GM18508 (cell line): ENCODE measurements around the gene SYMPK.

Experiments used
- ATAC-seq: cut with Tn5 transposase; IDR thresholded peaks from one replicate; pipeline ENCODE4 v1.9.1; 2021; ENCODE audit warnings: moderate number of reproducible peaks; ENCODE audit not compliant: insufficient read depth, unreplicated experiment

Gene SYMPK

DNA sequence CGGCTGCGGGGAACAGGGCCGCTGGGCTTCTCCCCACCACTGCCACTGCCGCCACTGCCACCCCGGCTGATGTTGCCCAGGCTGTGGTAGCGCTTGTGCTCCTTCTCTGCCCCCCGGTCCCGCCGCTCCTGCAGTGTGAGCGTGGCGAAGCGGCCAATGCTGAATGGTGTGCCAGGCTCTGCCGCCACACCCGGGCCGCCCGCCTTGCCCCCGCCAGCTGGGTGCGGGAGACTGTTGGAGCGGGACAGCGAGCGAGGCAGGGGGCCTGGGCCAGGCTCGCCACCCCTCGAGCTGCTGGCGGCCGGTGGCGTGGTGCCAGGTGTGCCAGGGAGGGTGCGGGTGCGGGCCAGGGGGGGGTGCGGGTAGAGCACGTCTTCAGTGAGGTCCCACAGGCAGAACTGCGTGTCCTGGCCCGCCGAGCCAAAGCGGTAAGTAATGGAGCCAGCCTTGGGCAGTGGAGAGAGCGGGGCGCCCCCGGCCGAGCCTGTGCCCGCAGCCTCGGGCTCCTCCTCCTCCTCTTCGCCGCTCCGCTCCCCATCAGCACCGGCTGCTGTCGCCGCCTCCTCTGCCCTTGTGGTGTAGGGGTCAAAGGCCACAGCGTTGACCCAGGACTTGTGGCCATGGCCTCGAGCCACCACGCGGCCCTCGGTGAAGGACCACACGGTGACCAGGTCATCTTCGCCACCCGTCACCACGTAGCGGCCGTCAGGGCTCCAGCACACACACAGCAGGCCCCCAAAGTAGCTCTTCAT, 77.0 kb downstream of the SYMPK start:
- no peak for ATAC-seq

- no peak for ATAC-seq
Observed at GRCh38 chr19:45785097-45785496, 77.8 kb downstream of the SYMPK start.

DNA sequence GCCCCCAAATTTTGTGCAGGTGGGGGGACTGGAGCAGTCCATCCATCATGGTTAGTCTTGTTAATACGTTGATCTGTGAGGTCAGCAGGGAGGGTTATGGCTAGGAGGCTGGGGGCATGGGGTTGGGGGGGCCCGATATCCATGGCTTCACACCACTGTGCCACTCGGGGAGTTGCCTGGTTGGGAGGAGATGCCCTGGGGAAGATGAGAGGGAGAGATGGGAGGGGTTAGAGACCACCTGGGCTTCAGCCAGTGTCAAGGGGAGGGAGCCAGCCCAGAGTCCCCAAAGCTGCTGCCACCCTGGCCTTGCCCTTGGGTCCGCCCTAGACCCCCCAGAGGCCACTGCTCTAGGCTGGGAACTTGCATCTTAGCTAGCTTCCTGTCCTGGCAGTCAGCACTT, 78.9 kb downstream of the SYMPK start:
- no peak for ATAC-seq

DNA sequence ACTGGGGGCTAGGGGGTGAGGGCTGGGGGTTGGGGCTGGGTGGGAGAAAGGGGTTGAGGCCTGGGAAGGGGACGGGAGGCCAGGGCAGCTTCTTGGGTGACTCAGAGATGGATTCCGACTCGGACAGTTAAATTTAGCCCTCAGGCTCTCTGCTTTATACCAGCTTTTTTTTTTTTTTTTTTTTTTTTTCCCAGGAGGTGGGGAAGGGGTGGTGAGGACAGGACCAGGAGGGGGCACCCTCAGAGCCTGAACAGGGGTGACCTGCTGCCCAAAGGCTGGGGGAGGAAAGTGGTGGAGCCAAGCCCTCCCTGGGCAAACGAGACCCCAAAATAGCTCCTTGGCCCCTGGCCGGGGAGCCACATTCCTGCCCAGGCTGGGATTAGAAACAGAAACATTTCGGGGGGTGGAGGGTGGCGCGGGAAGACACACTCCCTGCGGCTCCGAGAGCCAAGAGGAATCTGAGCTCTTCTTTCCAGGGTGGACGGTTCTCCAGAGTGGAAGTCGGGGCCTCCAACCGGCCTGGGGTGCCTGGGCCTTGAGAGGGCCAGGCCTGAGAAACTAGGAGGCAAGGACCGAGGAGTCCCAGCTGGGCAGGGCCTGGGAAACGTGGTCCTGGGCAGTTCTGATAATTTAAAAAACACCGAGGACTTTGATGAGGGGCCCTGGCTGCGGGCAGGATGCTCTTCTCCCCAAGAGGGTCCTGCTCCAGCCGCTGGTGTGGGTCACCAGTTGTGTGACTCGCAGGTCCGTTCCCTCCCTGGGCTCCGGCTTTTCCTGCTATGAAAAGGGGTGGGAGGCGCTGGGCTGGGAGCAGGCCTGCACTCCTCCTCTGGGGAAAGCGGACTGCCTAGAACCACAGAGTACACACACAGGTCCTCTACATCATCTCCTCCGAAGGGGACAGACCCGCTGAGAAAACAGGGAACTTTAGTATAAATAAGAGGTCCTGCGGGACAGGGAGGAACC, 79.8 kb downstream of the SYMPK start:
- no peak for ATAC-seq

- ATAC-seq, result no peak
Observed at GRCh38 chr19:45782162-45782691, 80.7 kb downstream of the SYMPK start, which contains the start of gene DMPK. Gene DMPK, minus strand, starts transcription at chr19:45782490. Its CDS starts 138 bp downstream, at chr19:45782352.

DNA sequence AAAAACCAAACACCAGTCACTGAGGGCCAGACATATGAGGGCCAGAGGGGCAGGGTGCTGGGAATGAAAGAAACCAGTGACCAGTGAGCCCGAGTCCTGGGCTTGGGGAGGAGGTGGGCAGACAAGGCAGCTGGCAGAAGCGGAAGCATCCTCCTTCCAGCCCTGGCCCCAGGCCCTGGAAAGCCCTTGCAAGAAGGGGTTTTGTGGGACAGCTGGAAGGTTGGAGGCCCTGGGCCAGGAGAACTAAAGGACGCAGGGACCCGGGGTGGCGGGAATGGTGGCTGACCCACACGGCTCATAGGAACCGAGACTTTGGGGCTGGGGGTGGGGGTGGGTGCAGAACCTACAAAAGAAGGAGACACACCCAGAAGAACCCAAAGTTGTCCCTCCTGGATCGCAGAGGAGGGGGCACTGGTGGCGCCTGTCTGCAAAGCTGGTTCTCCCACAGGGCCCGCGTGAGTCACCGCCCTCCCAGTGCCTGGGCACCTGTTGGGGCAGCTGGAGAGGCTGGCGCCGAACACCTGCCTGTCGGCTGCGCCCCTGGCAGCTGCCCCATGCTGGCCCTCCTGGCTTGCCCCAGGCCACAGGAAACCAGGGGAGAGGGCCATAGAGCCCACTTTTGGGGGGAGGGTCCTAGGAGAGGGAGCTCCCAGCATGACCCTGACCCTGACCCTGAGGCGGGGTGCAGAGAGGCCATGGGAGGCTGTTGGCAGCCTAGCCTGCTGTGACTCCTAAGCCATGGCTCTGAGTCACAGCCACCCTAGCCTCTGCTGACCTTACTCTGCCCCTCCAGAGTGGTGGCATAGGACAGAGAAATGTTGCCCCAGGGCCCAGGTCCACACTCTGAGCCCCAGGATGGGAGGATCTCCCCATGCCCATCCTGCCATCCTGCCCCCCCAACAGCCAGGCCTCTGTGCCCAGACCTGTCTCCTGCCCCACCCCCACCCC, 81.5 kb downstream of the SYMPK start:
- ATAC-seq, result no peak

- ATAC-seq, result no peak
Observed at GRCh38 chr19:45780448-45781213, 82.3 kb downstream of the SYMPK start.

DNA sequence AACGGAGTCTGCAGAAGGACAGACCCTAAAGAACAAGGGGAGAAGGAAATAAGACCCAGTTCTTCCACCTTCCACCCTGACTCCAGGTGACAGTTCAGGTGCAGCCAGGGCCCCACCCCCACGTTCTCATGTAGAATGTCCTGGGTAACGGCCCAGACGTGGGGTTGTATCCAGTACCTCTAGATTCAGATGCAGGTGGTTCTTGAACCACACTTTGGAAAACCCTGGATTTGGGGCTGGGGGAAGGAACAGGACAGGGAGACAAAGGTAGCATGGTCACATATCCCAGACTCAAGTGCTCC, 82.8 kb downstream of the SYMPK start:
- no peak for ATAC-seq

DNA sequence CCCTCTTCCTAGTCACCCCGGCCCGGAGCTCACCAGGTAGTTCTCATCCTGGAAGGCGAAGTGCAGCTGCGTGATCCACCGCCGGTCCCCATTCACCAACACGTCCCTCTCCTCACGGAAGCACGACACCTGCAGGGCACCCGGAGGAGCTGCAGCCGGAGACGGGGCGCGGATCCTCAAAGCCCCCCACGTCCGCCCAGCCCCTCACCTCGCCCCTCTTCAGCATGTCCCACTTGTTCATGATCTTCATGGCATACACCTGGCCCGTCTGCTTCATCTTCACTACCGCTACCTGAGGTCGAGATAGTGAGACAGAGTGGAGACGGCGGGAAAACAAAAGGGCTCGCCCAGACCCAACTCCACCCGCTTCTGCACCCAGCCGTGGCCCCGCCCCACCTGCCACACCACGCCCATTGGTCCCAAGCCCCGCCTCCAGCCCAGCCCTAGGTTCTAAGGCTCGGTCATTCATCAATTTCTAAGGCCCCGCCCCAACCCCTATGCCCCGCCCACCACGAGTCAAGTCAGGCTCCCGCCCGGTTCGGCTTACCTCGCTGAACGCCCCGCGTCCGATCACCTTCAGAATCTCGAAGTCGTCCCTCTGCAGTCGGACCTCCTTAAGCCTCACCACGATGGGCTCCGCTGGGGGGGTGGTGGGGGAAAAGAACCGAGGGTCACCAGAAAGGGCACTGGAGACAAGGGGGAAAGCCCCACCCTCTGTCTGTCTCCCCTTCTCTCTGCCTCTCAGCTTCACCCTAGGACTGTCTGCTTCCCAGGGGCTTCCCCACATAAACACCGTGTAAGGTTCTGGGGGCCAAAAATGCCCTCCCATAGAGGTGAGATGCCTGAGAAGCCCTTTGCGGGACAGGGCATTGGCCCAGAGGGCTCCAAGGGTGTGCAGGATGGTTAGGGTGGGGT, 83.5 kb downstream of the SYMPK start:
- ATAC-seq, result no peak

- ATAC-seq, result no peak
Observed at GRCh38 chr19:45778010-45778661, 84.8 kb downstream of the SYMPK start.

- ATAC-seq, result no peak
Observed at GRCh38 chr19:45777395-45777961, 85.5 kb downstream of the SYMPK start.

- no peak for ATAC-seq
Observed at GRCh38 chr19:45774765-45775164, 88.2 kb downstream of the SYMPK start.

- no peak for ATAC-seq
Observed at GRCh38 chr19:45773384-45773783, 89.6 kb downstream of the SYMPK start.

DNA sequence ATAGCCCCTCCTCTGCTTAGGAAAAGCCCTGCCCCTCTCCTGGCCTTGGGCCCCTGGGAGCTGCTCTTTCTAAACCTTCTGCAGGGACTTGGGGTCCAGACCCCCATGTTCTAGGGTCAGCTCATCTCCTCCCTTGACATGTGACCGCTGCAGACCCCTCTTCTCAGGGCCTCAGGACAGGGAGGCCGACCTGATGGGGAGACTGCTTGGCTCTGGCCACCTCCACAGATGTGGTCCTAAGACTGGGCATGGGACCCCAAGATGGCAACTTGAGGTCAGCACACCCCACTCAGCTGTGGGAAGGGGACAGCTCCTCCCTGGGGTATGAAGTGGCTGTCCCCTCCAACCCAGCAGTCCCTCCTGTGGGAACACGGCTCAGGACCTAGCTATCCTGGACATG, 90.0 kb downstream of the SYMPK start:
- no peak for ATAC-seq

- no peak for ATAC-seq
Observed at GRCh38 chr19:45772130-45772840, 90.7 kb downstream of the SYMPK start.

GRCh38 chr19:45771311-45771933, 91.5 kb downstream of the SYMPK start:
- ATAC-seq, result no peak
